Activated CD4-positive, alpha-beta T cell treated with anti-CD3 and anti-CD28 coated beads, Interleukin-2, amount 10 ng/mL, durations not matched to agents 7 days and 5 days (primary cell): Measurements from ENCODE around the gene POPDC2. TPM values are rescaled to one million over a fixed set of nuclear protein-coding genes. Genes with fewer than 3 reads are reported as not detected.
"Not testable (repeated sequence)": the region's sequence is repeated elsewhere in the genome, so short reads cannot be mapped to it uniquely, and the experiment has no call there.

Experiments used
- CTCF ChIA-PET: fragments of 350-600 bp; sonication (Branson Sonifier 250); formaldehyde crosslinking; loops from one replicate; lab custom pipeline; 2021; ENCODE audit warnings: antibody characterized with exemption; lab: Charles Lee
- POLR2A ChIA-PET: fragments of 350-600 bp; sonication (Branson Sonifier 250); formaldehyde crosslinking; loops from one replicate; lab custom pipeline; 2021; ENCODE audit warnings: antibody characterized with exemption; lab: Charles Lee
- DNase-seq: peaks from one replicate; pipeline ENCODE4 v3.0.0-alpha.2; 2020
- H3K27ac Mint-ChIP-seq: one replicate; pipeline ENCODE4 v1.8.0; 2021; ENCODE audit warnings: mild to moderate bottlenecking, moderate library complexity, mixed read lengths
- H3K27me3 Mint-ChIP-seq: one replicate; pipeline ENCODE4 v1.8.0; 2021; ENCODE audit warnings: mixed read lengths
- H3K36me3 Mint-ChIP-seq: one replicate; pipeline ENCODE4 v1.8.0; 2021; ENCODE audit warnings: low read depth, mixed read lengths
- H3K4me1 Mint-ChIP-seq: one replicate; pipeline ENCODE4 v1.8.0; 2021; ENCODE audit warnings: mixed read lengths
- H3K4me3 Mint-ChIP-seq: one replicate; pipeline ENCODE4 v1.8.0; 2021; ENCODE audit warnings: mild to moderate bottlenecking, moderate library complexity, mixed read lengths
- H3K9me3 Mint-ChIP-seq: one replicate; pipeline ENCODE4 v1.8.0; 2021; ENCODE audit warnings: mixed read lengths
- total RNA-seq, 2 experiments: library from RNA; stranded (reverse); gene quantifications; one replicate each; pipeline ENCODE4 v1.2.3, GENCODE V29; 2021

Gene POPDC2
- total RNA-seq, 2 experiments from 2014 or later: 1.7 to 2.9 TPM

GRCh38 chr3:119597548-119598288 lies 62.7 kb downstream of the POPDC2 start, which contains the start of gene PLA1A:
TSS of gene PLA1A (plus strand) at chr3:119597885. CDS start at chr3:119597914, 29 bp downstream.
- no peak for DNase-seq
- ChIA-PET POLR2A (no interaction called here), CTCF (no interaction called here)
- Mint-ChIP-seq H3K4me3 (no peak within 1 kb of the TSS), H3K4me1 (peaks cover 19% of the 10 kb centered on the region), H3K36me3 (no peaks in the 10 kb centered on the region), H3K27ac (no peak within 1 kb of the TSS), H3K27me3 (peaks cover 5% of the 10 kb centered on the region), H3K9me3 (no peaks in the 10 kb centered on the region)

GRCh38 chr3:119596398-119596797 lies 64.0 kb downstream of the POPDC2 start:
- no peak overlapping the region for H3K4me3 Mint-ChIP-seq
- H3K4me1 Mint-ChIP-seq: peaks cover 19% of the 10 kb centered on the region
- POLR2A ChIA-PET: no interaction called here
- CTCF ChIA-PET: interaction anchor here (1.0 to 1.4 kb wide), 3 partner anchors 9 to 45 kb away, joined by 4 to 5 read pairs (median 5); no protein-coding TSS in a partner anchor
- H3K9me3 Mint-ChIP-seq: no peaks in the 10 kb centered on the region
- H3K27ac Mint-ChIP-seq: no peak overlapping the region
- no peak for DNase-seq
- H3K36me3 Mint-ChIP-seq: no peaks in the 10 kb centered on the region
- peaks cover 5% of the 10 kb centered on the region for H3K27me3 Mint-ChIP-seq

DNA sequence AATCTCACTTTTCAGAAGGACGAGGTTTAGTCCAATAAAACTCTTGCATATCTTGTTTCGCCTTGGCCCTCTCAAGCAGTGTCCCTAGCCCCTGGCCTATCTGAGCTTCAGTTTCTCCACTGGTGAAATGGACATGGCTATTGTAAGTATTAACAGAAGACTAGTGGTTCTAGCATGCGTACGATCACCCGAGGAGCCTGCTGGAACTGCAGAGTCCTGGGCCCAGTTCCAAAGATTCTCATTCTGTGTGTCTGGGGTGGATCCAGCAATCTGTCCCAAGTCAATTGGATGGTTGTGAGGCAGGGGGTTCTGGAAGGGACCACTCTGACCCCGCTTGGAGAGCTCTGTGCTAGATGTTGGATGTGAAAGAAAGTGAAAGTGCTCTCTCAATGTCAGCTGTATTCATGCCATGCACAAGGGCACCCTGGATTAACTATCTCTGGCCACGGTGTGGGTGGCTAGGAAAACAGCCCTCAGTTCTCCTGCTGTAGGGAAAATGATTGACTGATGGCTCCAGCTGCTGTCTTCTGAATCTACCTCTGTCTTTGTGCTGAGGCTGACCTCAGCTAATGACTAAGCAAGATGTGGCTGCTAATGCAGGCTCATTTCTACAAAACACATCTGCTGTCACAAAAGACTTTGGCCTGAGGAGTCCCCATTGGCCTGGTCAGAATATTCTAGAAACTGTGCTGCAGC lies 64.6 kb downstream of the POPDC2 start:
- ChIA-PET POLR2A (no interaction called here), CTCF (interaction anchor here (1.0 to 1.4 kb wide), 3 partner anchors 8 to 46 kb away, joined by 4 to 5 read pairs (median 5); no protein-coding TSS in a partner anchor)
- H3K9me3 Mint-ChIP-seq: no peaks in the 10 kb centered on the region
- H3K4me1 Mint-ChIP-seq: peaks cover 15% of the 10 kb centered on the region
- H3K27me3 Mint-ChIP-seq: peaks cover 5% of the 10 kb centered on the region
- no peak for DNase-seq
- no peaks in the 10 kb centered on the region for H3K36me3 Mint-ChIP-seq
- no peak overlapping the region for H3K27ac Mint-ChIP-seq
- H3K4me3 Mint-ChIP-seq: no peak overlapping the region

- CTCF ChIA-PET, H3K27ac Mint-ChIP-seq, H3K4me3 Mint-ChIP-seq, H3K9me3 Mint-ChIP-seq, H3K27me3 Mint-ChIP-seq, H3K4me1 Mint-ChIP-seq, POLR2A ChIA-PET, DNase-seq, H3K36me3 Mint-ChIP-seq: not testable (repeated sequence)
These were observed 65.5 kb downstream of the POPDC2 start for GRCh38 chr3:119594929-119595328.

DNA sequence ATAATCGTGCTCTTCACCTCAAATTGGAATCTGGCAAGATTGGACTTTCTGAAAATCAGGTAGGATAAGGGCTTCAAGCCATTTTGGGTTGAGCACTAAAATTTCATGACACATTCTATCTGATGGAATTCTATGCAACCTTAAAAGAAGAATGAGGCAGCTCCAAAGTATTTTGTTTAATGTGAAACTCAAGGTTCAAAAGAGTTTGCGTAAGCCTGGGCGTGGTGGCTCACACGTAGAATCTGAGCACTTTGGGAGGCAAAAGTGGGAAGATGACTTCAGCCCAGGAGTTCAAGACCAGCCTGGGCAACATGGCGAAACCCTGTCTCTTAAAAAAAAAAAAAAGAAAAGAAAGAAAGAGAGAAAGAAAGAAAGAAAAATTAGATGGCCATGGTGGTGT lies 66.3 kb downstream of the POPDC2 start:
- no peak overlapping the region for H3K4me3 Mint-ChIP-seq
- ChIA-PET CTCF (no interaction called here), POLR2A (no interaction called here)
- no peak overlapping the region for H3K27ac Mint-ChIP-seq
- H3K36me3 Mint-ChIP-seq: no peaks in the 10 kb centered on the region
- H3K9me3 Mint-ChIP-seq: peaks cover 7% of the 10 kb centered on the region
- peaks cover 7% of the 10 kb centered on the region for H3K27me3 Mint-ChIP-seq
- DNase-seq: no peak
- H3K4me1 Mint-ChIP-seq: peaks cover 9% of the 10 kb centered on the region

- Mint-ChIP-seq H3K27me3 (peaks cover 7% of the 10 kb centered on the region), H3K36me3 (peaks cover 5% of the 10 kb centered on the region), H3K4me3 (no peak overlapping the region), H3K27ac (no peak overlapping the region), H3K4me1 (peaks cover 14% of the 10 kb centered on the region), H3K9me3 (peaks cover 13% of the 10 kb centered on the region)
- ChIA-PET CTCF (no interaction called here), POLR2A (no interaction called here)
- no peak for DNase-seq
These were observed 67.5 kb downstream of the POPDC2 start for GRCh38 chr3:119592861-119593260.

Other genes with a start within 250 kb of the POPDC2 start
- 10 to 100 TPM; 24.6 to 32.5 TPM for gene TMEM39A, start 197.0 kb downstream of the POPDC2 start, total RNA-seq
- 10 to 100 TPM; 25.8 to 29.4 TPM for gene POGLUT1, start 191.6 kb downstream of the POPDC2 start, total RNA-seq
- 10 to 100 TPM; 67.1 to 72.7 TPM for gene TIMMDC1, start 162.0 kb downstream of the POPDC2 start, total RNA-seq
- 1 to 10 TPM; 7.2 to 7.4 TPM for gene CD80, start 101.0 kb downstream of the POPDC2 start, total RNA-seq
- gene ADPRH, start 81.1 kb downstream of the POPDC2 start, total RNA-seq: 1 to 10 TPM; 1.4 to 1.8 TPM
- gene PLA1A, start 62.7 kb downstream of the POPDC2 start, total RNA-seq: not detected
- gene COX17, start 16.8 kb upstream of the POPDC2 start, total RNA-seq: 10 to 100 TPM; 52.7 to 54.5 TPM
- not detected for gene CFAP91, start 42.4 kb upstream of the POPDC2 start, total RNA-seq
- under 1 TPM in 1 of 2 experiments, not detected in 1; 0.10 TPM for gene NR1I2, start 121.5 kb upstream of the POPDC2 start, total RNA-seq